NCI-H2227 treated with DMSO at 0.1 percent for 48 hours (cell line): Measurements from ENCODE around the gene KLHL11.

Experiments used
- DNase-seq: peaks from one replicate; lab custom pipeline; 2025; lab: John Stamatoyannopoulos, UW

The KLHL11 gene

DNA sequence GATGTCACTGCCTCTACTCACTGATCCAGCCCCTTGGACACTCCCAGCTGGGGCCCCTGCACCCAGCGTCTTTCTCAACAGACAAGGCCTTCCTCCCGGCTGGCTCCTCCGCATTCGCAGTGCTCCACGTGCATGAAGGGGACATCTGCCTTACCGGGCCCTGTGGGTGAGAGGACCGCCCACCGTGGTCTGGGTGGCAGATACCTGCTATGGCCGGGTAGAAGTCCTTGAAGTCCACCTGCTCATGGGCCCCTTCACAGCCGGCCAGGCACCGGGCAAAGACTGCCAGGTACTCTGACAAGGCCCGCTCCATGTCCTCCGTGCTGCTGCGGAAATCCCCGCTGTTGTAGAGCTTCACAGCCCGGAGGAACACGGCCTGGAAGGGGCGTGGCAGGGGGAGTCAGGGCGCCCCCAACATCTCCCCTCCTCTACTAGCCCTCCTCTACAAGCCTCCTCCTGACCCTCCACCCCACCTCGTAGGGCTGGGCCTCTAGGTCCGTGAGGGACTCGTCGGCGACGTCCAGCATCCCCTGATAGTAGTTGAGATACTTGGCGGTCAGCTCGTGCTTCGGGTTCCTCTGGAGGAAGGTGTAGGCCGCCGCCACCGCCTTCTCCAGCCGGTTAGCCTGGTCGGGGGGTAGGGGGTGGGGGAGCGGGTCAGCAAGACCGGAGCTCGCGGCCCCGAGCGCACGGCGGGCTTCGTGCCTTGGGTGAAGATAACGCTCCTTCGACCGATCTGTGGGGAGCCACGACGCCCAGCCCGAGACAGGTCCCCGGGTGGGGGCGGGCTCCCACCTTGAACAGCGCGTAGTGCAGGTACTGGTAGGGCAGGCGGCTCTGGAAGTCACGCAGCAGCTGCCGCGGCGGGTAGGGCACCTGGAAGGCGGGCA lies 54.3 kb downstream of the KLHL11 start:
- DNase-seq: no peak

DNA sequence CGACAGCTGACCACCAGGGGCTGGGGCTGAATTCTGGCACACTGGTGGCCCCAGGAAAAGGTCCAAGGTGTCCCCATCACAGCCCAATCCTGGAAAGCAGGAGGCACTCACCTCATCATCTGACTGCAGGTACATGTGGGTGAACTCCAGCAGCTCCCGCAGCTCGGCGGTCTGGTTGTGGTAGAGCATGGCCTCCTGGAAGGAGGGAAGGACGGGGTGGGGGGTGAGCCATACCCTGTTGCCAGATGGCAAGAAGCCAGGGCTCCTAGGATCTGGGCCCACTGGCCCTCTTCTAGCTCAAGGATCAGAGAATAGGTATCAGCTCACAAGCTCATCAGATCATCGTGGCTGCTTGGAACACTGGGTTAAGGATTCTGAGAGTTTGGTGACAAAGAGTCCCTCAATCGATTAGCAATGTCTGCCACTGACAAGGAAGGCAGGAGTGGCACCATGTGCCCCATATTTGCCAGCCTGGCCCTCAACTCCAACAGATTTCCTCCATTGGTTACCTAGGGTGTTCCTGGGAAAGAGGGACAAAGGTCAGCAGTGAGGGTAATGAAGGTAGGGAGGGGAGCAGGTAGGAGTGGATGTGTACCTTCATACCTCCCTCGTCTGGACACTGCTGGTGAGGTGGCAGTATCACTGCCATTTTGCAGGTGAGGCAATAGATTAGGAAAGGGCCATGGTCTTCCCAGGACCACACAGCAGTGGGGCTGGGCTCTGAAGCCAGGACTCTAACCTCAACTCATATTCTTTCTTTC lies 58.4 kb downstream of the KLHL11 start:
- no peak for DNase-seq
